Right lobe of liver (tissue), 6 donors: ENCODE measurements around the gene BMERB1. TPM values are rescaled to one million over a fixed set of nuclear protein-coding genes. Genes with fewer than 3 reads are reported as not detected.
A peak's percentile ranks its signal among the peaks of the same experiment; 100 is the strongest.

Source experiments
- ATAC-seq, 4 donors: fragments of 200-7000 bp; cut with Tn5 transposase; one replicate each; pipeline ENCODE4 v1.9.1; 2020; ENCODE audit warnings: mild to moderate bottlenecking in 4 of 4, moderate library complexity in 4 of 4
- DNase-seq, 3 donors: peaks; one replicate each; pipeline ENCODE4 v3.0.0-alpha.2; 2020
- H3K27ac ChIP-seq, 3 donors: fragments of 200-600 bp; one replicate each; pipeline ENCODE4 v1.8.0; 2022
- H3K27me3 ChIP-seq, 2 donors: fragments of 200-600 bp; one replicate each; pipeline ENCODE4 v1.8.0; 2022
- H3K36me3 ChIP-seq, 4 donors: fragments of 200-600 bp; sonication (generic) in 1 of 4; one replicate each; pipeline versions ENCODE4 v1.5.1 to v1.8.0; 2017 to 2022; ENCODE audit warnings: control low read depth in 1 of 4
- H3K4me1 ChIP-seq, 4 donors: fragments of 200-600 bp; sonication (generic) in 1 of 4; one replicate each; pipeline versions ENCODE4 v1.5.1 to v1.8.0; 2017 to 2022; ENCODE audit warnings: control low read depth in 1 of 4
- H3K4me3 ChIP-seq, 3 donors: fragments of 200-600 bp; one replicate each; pipeline ENCODE4 v1.8.0; 2022
- H3K9me3 ChIP-seq, 4 donors: fragments of 200-600 bp; sonication (generic) in 1 of 4; one replicate each; pipeline versions ENCODE4 v1.5.1 to v1.8.0; 2017 to 2022; ENCODE audit warnings: control low read depth in 1 of 4
- POLR2A ChIP-seq: fragments of 450-650 bp; IDR thresholded peaks from one replicate; pipeline ENCODE4 v1.6.1; 2017; ENCODE audit warnings: antibody characterized with exemption, mild to moderate bottlenecking
- WGBS: methylation state at CpG from one replicate; pipeline ENCODE4 v1.1.6; 2018; ENCODE audit warnings: low coverage, low lambda C conversion rate; ENCODE audit not compliant: insufficient coverage; ENCODE audit errors: missing lambda C conversion rate; 5-methylcytosine and 5-hydroxymethylcytosine counted together
- intact Hi-C, 2 donors: fragments of 100-400 bp; cut with DNase I; formaldehyde crosslinking; loops; one replicate each; pipeline versions ENCODE4 v1.11.2 to v1.14.1; 2022
- total RNA-seq, 6 experiments: library from RNA; depleted of rRNA in 2 of 6; stranded (reverse); fragments of >200 nt in 2 of 6; fragmentation: NEBNext Ultra II Directional in 3 of 6; extraction: Animal tissue kit (Norgen Biotek cat#: 25700) in 3 of 6; gene quantifications; one replicate each; pipeline versions ENCODE4 v1.1.0 to v1.2.4, GENCODE V29; 2016 to 2023
- TF ChIP-seq, protein P1 (sequence below), 4 donors: fragments of 200-600 bp in 3 of 4; fragments of 450-650 bp in 1 of 4; IDR thresholded peaks; one replicate each; pipeline versions ENCODE4 v1.5.1 to v1.8.0; 2016 to 2022; ENCODE audit warnings: antibody characterized with exemption in 4 of 4, mild to moderate bottlenecking in 2 of 4
- donor health status: DM: no; HTN: yes; CAD: no.
- donor health status: DM: no; HTN: no; CAD: no.
- donor health status: DM: no; HTN: no; CAD: no.
- donor health status: DM: no; HTN: yes; CAD: no.
- donor health status: DM: no; HTN: yes; CAD: no.

Gene BMERB1
- total RNA-seq, 6 experiments from 2014 or later: 7.0 to 24.0 (median 10.5) TPM

DNA sequence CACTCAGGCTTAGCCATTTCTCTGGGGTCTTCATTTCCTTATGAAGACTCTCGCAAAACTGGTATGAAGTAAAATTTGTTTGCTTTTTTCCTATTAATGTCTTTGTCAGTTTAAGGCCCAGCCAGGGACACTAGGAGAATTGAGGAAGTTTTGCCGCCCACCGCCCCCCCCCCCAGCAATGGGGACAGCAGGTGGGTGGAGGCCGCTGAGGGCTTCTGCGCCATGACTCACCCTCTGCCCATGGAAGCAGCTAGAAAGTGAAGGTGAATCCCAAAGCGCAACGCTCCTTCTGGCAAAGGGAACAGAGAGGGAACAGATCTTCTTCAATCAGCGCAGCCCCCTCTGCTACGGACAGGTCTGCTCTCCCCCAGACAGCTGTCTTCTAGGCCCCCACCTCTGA lies 158.8 kb downstream of the BMERB1 start:
- Histone ChIP-seq H3K27me3 (no peaks in the 10 kb centered on the region), H3K9me3 (no peaks in the 10 kb centered on the region), H3K4me3 (no peak overlapping the region), H3K36me3 (peaks cover 0 to 17% (median 5%) of the 10 kb centered on the region in 4 donors), H3K27ac (no peak overlapping the region), H3K4me1 (peaks cover 0 to 6% (median 2%) of the 10 kb centered on the region in 4 donors)
- 88% methylated on average over 7 of the region's 9 CpGs for WGBS
- no peak for DNase-seq
- TF ChIP-seq POLR2A: no peak
- TF ChIP-seq, protein P1, sequence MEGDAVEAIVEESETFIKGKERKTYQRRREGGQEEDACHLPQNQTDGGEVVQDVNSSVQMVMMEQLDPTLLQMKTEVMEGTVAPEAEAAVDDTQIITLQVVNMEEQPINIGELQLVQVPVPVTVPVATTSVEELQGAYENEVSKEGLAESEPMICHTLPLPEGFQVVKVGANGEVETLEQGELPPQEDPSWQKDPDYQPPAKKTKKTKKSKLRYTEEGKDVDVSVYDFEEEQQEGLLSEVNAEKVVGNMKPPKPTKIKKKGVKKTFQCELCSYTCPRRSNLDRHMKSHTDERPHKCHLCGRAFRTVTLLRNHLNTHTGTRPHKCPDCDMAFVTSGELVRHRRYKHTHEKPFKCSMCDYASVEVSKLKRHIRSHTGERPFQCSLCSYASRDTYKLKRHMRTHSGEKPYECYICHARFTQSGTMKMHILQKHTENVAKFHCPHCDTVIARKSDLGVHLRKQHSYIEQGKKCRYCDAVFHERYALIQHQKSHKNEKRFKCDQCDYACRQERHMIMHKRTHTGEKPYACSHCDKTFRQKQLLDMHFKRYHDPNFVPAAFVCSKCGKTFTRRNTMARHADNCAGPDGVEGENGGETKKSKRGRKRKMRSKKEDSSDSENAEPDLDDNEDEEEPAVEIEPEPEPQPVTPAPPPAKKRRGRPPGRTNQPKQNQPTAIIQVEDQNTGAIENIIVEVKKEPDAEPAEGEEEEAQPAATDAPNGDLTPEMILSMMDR (IDR thresholded peaks at IDR 0.05): no peak
- ATAC-seq: no peak
- intact Hi-C loops: no loop called here

DNA sequence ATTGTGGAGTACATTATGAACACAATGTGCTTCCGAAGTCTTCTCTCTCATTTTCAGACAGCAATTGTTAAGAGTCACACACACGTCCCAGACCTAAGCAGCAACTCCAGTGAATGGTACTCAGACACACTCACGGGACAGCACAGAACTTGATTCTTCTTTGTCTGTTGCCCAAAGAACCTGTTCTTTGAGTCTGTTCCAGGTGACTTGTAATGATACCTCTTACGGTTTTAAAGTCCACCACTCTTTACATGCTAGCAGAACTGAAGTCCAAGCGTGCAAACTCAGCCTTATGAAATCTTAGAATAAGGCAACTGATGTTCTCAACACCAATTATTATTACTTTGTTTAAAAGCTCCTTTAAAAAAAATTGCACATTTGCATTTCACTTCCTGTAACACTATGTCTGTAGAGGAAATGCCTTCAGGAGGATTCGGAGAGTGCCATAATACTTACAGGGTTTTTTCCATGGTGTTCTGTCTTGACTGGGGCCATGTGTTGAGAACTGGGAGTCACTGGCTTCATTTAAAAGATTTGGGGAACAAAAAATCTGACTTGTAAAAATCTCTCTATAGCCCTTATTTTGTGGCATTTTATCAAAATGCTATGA lies 160.4 kb downstream of the BMERB1 start:
- TF ChIP-seq, protein P1 (IDR thresholded peaks at IDR 0.05): no peak
- TF ChIP-seq POLR2A: no peak
- ATAC-seq (peak in 1 of 4 donors; percentile 22), DNase-seq (no peak)
- Histone ChIP-seq H3K27ac (peak overlapping the region in 1 of 3 donors; percentile 7), H3K4me1 (peaks cover 0 to 6% (median 2%) of the 10 kb centered on the region in 4 donors), H3K36me3 (peaks cover 0 to 32% (median 16%) of the 10 kb centered on the region in 4 donors), H3K4me3 (no peak overlapping the region), H3K27me3 (no peaks in the 10 kb centered on the region), H3K9me3 (no peaks in the 10 kb centered on the region)
- intact Hi-C loops: no loop called here
- WGBS: 56% methylated on average over 6 of the region's 6 CpGs

DNA sequence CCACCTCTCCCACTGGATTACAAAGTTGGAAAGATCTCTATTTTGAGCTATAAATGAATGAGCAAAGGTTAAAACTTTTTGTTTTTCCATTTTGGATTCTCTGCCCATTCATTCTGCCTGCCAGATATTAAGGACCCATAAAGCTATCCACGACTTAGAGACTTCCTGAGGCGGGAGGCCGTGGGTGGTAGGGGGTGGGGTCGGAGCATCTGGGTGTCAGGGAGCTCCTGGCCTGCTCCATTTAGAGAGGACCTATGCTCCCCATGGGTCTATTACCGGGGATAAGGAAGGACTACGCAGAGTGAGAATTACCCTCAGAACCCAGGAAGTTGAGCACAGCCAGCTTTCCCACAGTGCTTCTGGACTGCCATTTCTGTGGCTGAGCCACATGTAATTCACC lies 162.7 kb downstream of the BMERB1 start:
- WGBS: 78% methylated on average over 4 of the region's 6 CpGs
- H3K27me3 ChIP-seq: no peaks in the 10 kb centered on the region
- peaks cover 0 to 54% (median 24%) of the 10 kb centered on the region in 4 donors for H3K36me3 ChIP-seq
- DNase-seq (no peak), ATAC-seq (no peak)
- intact Hi-C loops: no loop called here
- no peaks in the 10 kb centered on the region for H3K9me3 ChIP-seq
- H3K27ac ChIP-seq: no peak overlapping the region
- H3K4me1 ChIP-seq: peaks cover 0 to 20% (median 0%) of the 10 kb centered on the region in 4 donors
- no peak overlapping the region for H3K4me3 ChIP-seq
- no peak for TF ChIP-seq POLR2A
- TF ChIP-seq, protein P1 (IDR thresholded peaks at IDR 0.05): no peak

DNA sequence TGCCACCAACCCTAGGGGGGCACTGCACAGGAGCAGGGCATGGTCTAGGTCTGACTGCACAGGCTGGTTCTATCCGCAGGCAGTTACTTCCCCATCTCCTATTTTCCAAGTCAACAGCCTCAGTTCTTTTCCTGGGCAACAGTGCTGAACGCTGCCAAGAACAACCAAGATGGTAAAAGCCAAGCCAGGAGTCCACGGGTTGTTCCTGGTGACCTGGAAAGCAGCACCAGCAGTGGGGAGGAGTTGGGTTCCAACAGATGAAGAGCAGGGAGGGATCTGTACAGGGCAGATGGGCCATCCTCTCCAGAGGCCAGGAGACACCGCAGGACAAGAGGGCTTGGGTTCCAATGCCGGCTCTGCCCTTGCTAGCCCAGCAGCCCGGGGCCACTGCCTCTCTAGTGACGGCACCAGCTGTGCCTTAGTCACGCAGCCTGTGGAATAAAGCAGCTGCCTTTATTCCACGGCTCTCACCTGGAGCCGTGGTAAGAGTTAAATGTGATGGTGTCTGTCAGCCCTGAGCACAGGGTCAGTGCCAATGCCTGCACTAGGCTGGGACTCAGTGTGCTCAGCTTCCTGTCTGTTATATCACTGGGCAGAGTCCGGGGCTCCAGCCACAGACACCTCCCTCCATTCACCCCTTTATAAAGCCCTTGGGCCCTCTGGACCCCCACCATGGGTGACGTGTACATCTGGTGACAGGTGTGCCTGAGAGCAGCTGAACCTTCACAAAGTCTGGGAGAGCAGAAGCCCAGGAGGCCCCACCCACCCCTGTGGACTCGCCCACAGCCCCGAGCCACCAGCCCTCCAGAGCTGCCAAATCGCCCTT lies 163.6 kb downstream of the BMERB1 start:
- peaks cover 0 to 60% (median 28%) of the 10 kb centered on the region in 4 donors for H3K36me3 ChIP-seq
- H3K4me3 ChIP-seq: no peak overlapping the region
- DNase-seq: no peak
- no peaks in the 10 kb centered on the region for H3K9me3 ChIP-seq
- H3K27me3 ChIP-seq: no peaks in the 10 kb centered on the region
- peaks cover 0 to 20% (median 0%) of the 10 kb centered on the region in 4 donors for H3K4me1 ChIP-seq
- WGBS: 96% methylated on average over 4 of the region's 15 CpGs
- TF ChIP-seq, protein P1 (IDR thresholded peaks at IDR 0.05): no peak
- no peak overlapping the region for H3K27ac ChIP-seq
- peak in 2 of 4 donors; percentile 13 to 19 for ATAC-seq
- intact Hi-C loops: no loop called here
